ENCODE data around the gene LRIG1. TPM values are rescaled to one million over a fixed set of nuclear protein-coding genes. Genes with fewer than 3 reads are reported as not detected.
"Not testable (repeated sequence)": the region's sequence is repeated elsewhere in the genome, so short reads cannot be mapped to it uniquely, and the experiment has no call there.

Gene LRIG1
- total RNA-seq, 2 experiments from 2014 or later, result 19.1 to 22.7 TPM

DNA sequence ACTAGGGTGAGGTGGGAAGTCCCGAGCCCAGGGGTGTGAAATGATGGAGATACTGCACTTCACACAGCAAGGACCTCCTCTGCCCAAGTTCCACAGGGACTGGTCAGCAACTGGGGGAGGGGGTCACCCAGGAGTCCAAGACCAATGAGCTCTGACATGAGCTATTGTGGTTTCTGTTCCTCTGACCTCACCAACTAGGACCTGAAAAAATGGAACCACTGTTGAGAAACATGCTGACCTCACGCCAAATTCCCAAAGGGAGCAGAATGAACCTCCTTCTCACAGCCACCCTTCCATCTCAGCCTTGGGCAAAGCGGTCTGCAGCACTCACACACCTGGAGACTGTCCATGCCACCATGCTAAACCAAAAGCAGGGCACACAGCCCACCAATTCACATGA is 69.3 kb downstream of the LRIG1 start:
- Mint-ChIP-seq H3K9me3 (ENCODE audit: low read depth) (no peaks in the 10 kb centered on the region), H3K4me3 (no peak overlapping the region), H3K27me3 (no peaks in the 10 kb centered on the region), H3K4me1 (peaks cover 15% of the 10 kb centered on the region), H3K27ac (no peak overlapping the region), H3K36me3 (ENCODE audit: low read depth) (peaks cover 8% of the 10 kb centered on the region)
- no peak for ATAC-seq
- CTCF ChIA-PET, result interaction anchor here (0.6 kb wide), 1 partner anchor 1437 kb away, joined by 4 read pairs; no protein-coding TSS in a partner anchor
- POLR2A ChIA-PET, result no interaction called here
- no peak for DNase-seq
- intact Hi-C loops (cut with DNase I, micrococcal nuclease), result no loop called here

DNA sequence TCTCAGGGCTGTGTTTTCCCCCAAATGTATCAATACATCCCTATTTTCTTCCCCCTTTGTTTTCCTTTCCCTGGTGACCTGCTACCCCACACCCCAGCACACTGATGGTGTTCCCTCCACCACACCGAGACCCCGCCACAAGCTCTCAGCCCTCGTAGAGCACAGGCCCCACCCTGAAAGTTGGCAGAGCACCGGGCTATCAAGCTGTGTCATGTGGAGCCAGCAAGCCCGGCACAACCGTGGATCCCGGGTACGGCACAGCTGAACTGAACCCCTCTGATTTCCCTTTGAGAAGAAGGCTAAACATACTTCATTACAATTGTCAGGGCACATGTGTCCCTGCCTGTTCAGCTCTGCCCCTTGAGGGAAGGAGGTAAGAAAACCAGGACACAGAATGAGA is 69.9 kb downstream of the LRIG1 start:
- Mint-ChIP-seq H3K4me1 (peaks cover 17% of the 10 kb centered on the region), H3K27me3 (no peaks in the 10 kb centered on the region), H3K36me3 (ENCODE audit: low read depth) (peaks cover 8% of the 10 kb centered on the region), H3K27ac (no peak overlapping the region), H3K9me3 (ENCODE audit: low read depth) (no peaks in the 10 kb centered on the region), H3K4me3 (no peak overlapping the region)
- POLR2A ChIA-PET, result no interaction called here
- CTCF ChIA-PET, result no interaction called here
- DNase-seq (no peak), ATAC-seq (no peak)
- intact Hi-C loops (cut with DNase I, micrococcal nuclease), result no loop called here

DNA sequence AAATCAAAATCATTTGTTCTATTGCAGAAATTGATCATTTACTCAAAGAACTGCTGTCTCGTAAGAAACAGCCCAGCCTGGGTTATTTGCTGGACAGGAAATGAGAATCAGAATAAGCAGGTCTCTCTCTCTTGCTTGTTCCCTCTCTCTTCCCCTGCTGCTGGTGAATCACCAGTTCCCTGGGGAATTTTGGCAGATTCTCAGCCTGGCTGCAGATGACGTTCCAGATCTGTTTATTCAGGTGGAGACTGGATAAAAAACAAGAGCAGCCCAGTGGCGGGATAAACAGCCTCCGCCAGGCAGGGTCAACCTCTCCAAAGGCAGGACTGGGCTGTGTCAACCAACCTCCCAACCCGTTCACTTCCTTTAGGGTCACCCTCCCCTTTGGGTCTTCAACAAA is 72.1 kb downstream of the LRIG1 start:
- DNase-seq (no peak), ATAC-seq (no peak)
- ChIA-PET CTCF (no interaction called here), POLR2A (no interaction called here)
- Mint-ChIP-seq H3K4me1 (peaks cover 22% of the 10 kb centered on the region), H3K27me3 (no peaks in the 10 kb centered on the region), H3K27ac (no peak overlapping the region), H3K9me3 (ENCODE audit: low read depth) (no peaks in the 10 kb centered on the region), H3K36me3 (ENCODE audit: low read depth) (peaks cover 9% of the 10 kb centered on the region), H3K4me3 (no peak overlapping the region)
- intact Hi-C loops (cut with DNase I, micrococcal nuclease), result no loop called here

DNA sequence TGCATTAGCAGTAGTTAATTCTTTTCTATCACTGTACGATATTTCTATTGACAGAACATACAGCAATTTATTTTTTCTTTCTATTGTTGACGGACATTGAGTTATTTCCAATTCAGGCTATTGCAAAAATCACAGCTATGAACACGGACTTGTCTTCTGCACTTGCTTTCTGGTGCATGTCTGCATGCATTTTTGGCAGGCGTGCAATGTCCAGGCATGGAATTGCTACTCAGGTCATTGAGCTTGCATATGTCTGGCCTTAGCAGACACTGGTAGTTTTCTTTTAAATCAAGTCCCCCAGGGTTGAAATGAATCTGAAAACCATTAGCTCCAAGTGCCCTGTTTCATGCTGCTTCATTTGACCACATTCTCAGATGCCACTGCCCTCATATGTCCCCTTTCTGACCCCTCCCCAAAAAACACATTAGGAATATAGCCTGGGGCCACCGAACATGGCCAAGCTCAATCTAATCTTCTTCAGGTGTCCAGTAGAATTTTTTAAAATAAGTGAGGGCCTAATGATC is 72.8 kb downstream of the LRIG1 start:
- Mint-ChIP-seq H3K9me3 (ENCODE audit: low read depth) (peaks cover 2% of the 10 kb centered on the region), H3K36me3 (ENCODE audit: low read depth) (peaks cover 14% of the 10 kb centered on the region), H3K27ac (no peak overlapping the region), H3K27me3 (no peaks in the 10 kb centered on the region), H3K4me1 (peaks cover 18% of the 10 kb centered on the region), H3K4me3 (no peak overlapping the region)
- no peak for ATAC-seq
- ChIA-PET POLR2A (no interaction called here), CTCF (no interaction called here)
- intact Hi-C loops (cut with DNase I, micrococcal nuclease), result no loop called here
- no peak for DNase-seq

DNA sequence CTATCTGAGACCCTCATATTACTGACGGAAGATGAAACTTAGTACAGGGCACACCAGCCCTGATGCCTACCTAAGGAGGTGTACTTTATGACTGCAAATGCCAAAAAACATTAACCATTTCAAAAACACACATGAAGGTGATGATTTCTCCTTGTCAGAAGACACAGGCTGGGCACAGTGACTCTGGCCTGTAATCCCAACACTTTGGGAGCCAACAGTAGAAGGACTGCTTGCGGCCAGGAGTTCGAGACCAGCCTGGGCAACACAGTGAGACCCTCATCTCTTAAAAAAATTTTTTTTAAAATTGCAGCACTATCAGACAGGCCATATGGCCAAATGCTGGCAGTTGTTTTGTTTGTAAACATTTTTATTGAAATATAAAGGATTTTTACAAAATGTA is 73.5 kb downstream of the LRIG1 start:
- H3K27me3 Mint-ChIP-seq, result no peaks in the 10 kb centered on the region
- H3K4me3 Mint-ChIP-seq, result no peak overlapping the region
- ATAC-seq, result no peak
- CTCF ChIA-PET, result no interaction called here
- intact Hi-C loops (cut with DNase I, micrococcal nuclease), result no loop called here
- H3K4me1 Mint-ChIP-seq, result peaks cover 18% of the 10 kb centered on the region
- peaks cover 20% of the 10 kb centered on the region for H3K36me3 Mint-ChIP-seq (ENCODE audit: low read depth)
- POLR2A ChIA-PET, result no interaction called here
- H3K27ac Mint-ChIP-seq, result no peak overlapping the region
- DNase-seq, result no peak
- peaks cover 6% of the 10 kb centered on the region for H3K9me3 Mint-ChIP-seq (ENCODE audit: low read depth)

DNA sequence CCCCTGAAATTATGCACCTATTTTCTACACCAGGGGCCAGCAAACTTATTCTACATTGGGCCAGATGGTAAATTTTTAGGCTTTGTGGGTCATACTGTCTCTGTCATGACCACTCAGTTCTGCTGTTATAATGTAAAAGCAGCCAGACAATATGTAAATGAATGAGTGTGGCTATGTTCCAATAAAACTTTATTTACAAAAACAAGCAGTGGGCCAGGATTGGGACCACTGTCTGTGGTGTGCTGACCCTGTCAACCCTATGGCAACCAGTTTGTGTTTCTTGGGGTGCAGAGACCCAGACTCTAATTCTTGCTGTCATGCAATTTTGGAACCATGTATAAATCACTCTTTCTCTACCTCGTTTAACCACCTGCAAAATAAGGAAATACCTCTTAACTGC is 74.7 kb downstream of the LRIG1 start:
- Mint-ChIP-seq H3K4me3 (no peak overlapping the region), H3K4me1 (peaks cover 18% of the 10 kb centered on the region), H3K9me3 (ENCODE audit: low read depth) (peaks cover 13% of the 10 kb centered on the region), H3K27ac (peak overlapping the region; percentile 4), H3K27me3 (no peaks in the 10 kb centered on the region), H3K36me3 (ENCODE audit: low read depth) (peaks cover 27% of the 10 kb centered on the region)
- ATAC-seq (no peak), DNase-seq (no peak)
- POLR2A ChIA-PET, result no interaction called here
- CTCF ChIA-PET, result interaction anchor here (0.8 kb wide), 1 partner anchor 403 kb away, joined by 3 read pairs; no protein-coding TSS in a partner anchor
- intact Hi-C loops (cut with DNase I, micrococcal nuclease), result no loop called here

DNA sequence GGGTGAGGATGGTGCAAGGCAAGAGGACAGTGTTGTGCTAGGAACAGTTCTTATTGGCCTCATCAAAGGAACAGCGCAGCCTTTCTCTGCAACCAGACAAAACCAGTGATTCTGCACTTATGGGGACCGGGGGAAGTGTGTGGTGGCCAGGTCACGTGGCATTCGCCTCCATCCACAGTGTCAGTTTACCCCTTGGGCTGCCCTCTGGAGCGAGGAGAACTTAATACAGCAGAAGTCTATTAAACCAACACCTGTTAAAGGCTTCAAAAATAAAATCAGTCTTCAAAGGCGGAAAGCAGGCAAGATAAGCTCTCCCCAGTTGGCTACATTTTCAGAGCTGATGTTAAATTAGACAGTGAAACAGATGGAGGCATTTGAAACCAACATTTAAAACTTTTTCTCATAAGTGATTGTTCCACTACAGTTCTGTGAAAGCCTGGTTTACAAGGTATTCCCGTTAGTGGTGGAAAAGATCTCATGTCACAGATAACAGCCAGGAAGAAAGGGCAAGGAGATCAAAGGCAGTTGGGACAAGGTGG is 75.2 kb downstream of the LRIG1 start:
- CTCF ChIA-PET, result interaction anchor here (0.8 kb wide), 1 partner anchor 403 kb away, joined by 3 read pairs; no protein-coding TSS in a partner anchor
- intact Hi-C loops (cut with DNase I, micrococcal nuclease), result no loop called here
- no peak for ATAC-seq
- Mint-ChIP-seq H3K27ac (peak overlapping the region; percentile 4), H3K4me3 (no peak overlapping the region), H3K27me3 (no peaks in the 10 kb centered on the region), H3K36me3 (ENCODE audit: low read depth) (peaks cover 32% of the 10 kb centered on the region), H3K9me3 (ENCODE audit: low read depth) (peaks cover 17% of the 10 kb centered on the region), H3K4me1 (peaks cover 19% of the 10 kb centered on the region)
- POLR2A ChIA-PET, result no interaction called here
- no peak for DNase-seq

DNA sequence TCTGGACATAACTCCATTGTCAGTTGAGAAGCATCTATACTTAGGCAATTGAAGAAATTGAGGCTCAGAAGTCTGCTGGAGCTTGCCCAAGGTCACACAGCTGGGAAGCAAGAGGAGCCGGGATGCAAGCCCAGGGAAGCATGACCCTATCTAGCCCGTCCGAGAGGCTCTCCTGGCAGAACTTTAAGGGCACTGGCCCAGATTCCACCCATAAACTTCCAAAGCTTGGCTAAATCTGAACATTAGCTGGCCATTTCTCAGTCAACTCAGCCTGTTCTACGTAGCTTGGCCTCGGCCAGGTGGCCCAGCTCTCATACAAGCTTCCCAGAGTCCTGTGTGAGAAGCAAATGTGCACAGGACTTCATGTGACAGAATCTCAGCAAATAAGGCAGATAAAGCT is 75.8 kb downstream of the LRIG1 start:
- ChIA-PET CTCF (no interaction called here), POLR2A (no interaction called here)
- no peak for ATAC-seq
- Mint-ChIP-seq H3K4me1 (peaks cover 23% of the 10 kb centered on the region), H3K4me3 (no peak overlapping the region), H3K36me3 (ENCODE audit: low read depth) (peaks cover 38% of the 10 kb centered on the region), H3K27ac (no peak overlapping the region), H3K27me3 (no peaks in the 10 kb centered on the region), H3K9me3 (ENCODE audit: low read depth) (peaks cover 20% of the 10 kb centered on the region)
- intact Hi-C loops (cut with DNase I, micrococcal nuclease), result no loop called here
- no peak for DNase-seq

DNA sequence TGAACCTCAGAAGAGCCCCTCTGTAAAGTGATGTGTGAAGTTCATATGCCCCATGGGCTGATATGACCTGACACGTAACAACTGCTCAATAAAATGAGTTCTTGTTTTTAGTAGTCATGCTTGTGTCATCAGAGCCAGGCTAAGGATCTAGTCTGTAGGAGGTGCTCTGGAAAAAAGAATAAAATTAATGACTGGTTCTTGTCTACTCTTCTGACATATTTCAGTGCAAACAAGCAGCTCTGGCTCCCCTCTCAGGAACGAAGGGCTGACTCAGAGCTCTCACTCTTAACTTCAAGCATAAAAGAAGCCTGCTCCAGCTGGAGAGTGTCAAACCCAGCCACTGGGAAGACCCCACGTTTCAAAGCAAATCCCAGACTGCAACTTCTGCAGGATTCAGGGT is 77.0 kb downstream of the LRIG1 start:
- Mint-ChIP-seq H3K4me3 (no peak overlapping the region), H3K27me3 (no peaks in the 10 kb centered on the region), H3K36me3 (ENCODE audit: low read depth) (peaks cover 44% of the 10 kb centered on the region), H3K9me3 (ENCODE audit: low read depth) (peaks cover 22% of the 10 kb centered on the region), H3K27ac (no peak overlapping the region), H3K4me1 (peaks cover 26% of the 10 kb centered on the region)
- intact Hi-C loops (cut with DNase I, micrococcal nuclease), result no loop called here
- POLR2A ChIA-PET, result no interaction called here
- CTCF ChIA-PET, result interaction anchor here (0.8 to 1.0 kb wide), 2 partner anchors 16 to 18 kb away, joined by 3 to 4 read pairs; no protein-coding TSS in a partner anchor
- DNase-seq (peak; percentile 21), ATAC-seq (peak; percentile 87)

DNA sequence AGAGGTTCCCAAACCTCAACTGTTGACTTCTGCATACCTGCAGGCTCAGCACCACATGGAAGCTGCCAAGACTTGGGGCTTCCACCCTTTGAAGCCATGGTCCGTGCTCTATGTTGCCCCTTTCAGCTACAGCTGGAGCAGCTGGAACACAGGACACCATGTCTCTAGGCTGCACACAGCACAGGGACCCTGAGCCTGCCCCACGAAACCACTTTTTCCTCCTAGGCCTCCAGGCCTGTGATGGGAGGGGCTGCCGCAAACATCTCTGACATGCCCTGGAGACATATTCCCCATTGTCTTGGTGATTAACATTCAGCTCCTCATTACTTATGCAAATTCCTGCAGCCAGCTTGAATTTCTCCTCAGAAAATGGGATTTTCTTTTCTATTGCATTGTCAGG is 78.9 kb downstream of the LRIG1 start:
- H3K27ac Mint-ChIP-seq; ATAC-seq; CTCF ChIA-PET; intact Hi-C loops (cut with DNase I, micrococcal nuclease); H3K27me3 Mint-ChIP-seq; POLR2A ChIA-PET; DNase-seq; H3K4me3 Mint-ChIP-seq: not testable (repeated sequence)
- Mint-ChIP-seq H3K4me1 (peaks cover 26% of the 10 kb centered on the region), H3K9me3 (ENCODE audit: low read depth) (peaks cover 22% of the 10 kb centered on the region), H3K36me3 (ENCODE audit: low read depth) (peaks cover 43% of the 10 kb centered on the region)

DNA sequence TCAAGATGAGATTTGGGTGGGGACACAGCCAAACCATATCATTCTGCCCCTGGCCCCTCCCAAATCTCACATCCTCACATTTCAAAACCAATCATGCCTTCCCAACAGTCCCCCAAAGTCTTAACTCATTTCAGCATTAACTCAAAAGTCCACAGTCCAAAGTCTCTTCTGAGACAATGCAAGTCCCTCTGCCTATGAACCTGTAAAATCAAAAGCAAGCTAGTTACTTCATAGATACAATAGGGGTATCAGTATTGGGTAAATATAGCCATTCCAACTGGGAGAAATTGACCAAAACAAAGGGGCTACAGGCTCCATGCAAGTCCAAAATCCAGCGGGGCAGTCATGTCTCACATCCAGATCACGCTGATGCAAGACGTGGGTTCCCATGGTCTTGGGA is 79.7 kb downstream of the LRIG1 start:
- peaks cover 22% of the 10 kb centered on the region for H3K9me3 Mint-ChIP-seq (ENCODE audit: low read depth)
- POLR2A ChIA-PET; H3K27me3 Mint-ChIP-seq; CTCF ChIA-PET; H3K27ac Mint-ChIP-seq; ATAC-seq; DNase-seq; intact Hi-C loops (cut with DNase I, micrococcal nuclease); H3K4me3 Mint-ChIP-seq: not testable (repeated sequence)
- H3K4me1 Mint-ChIP-seq, result peaks cover 23% of the 10 kb centered on the region
- H3K36me3 Mint-ChIP-seq (ENCODE audit: low read depth), result peaks cover 44% of the 10 kb centered on the region

DNA sequence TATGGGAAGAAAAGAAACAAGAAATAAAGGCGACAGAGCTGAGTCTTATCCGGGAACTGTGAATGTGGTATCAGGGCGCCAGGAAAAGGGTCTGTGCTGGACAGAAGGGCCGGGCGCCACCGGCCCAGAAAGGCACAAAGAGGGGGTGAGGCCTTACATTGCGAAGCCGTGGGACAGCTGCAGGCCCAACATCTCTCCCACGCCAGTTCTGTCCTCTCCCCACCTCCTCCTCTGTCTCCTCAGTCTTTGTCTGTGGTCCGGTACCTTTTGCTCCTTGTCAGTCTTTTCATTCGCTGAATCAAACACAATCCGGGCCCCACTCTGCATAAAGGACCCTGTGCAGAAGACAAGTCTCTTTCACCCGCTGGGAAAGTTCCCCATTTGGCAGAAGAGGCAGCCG is 81.8 kb downstream of the LRIG1 start:
- POLR2A ChIA-PET, result no interaction called here
- Mint-ChIP-seq H3K36me3 (ENCODE audit: low read depth) (peaks cover 44% of the 10 kb centered on the region), H3K9me3 (ENCODE audit: low read depth) (peaks cover 22% of the 10 kb centered on the region), H3K4me1 (peaks cover 12% of the 10 kb centered on the region), H3K4me3 (no peak overlapping the region), H3K27me3 (no peaks in the 10 kb centered on the region), H3K27ac (no peak overlapping the region)
- ATAC-seq (no peak), DNase-seq (no peak)
- intact Hi-C loops (cut with DNase I, micrococcal nuclease), result no loop called here
- CTCF ChIA-PET, result no interaction called here

Data from activated CD4-positive, alpha-beta T cell treated with anti-CD3 and anti-CD28 coated beads for 36 hours (primary cell).